Amniotic epithelial cell (primary cell): ENCODE data around the gene DMXL2.
"Not testable (repeated sequence)": the region's sequence is repeated elsewhere in the genome, so short reads cannot be mapped to it uniquely, and the experiment has no call there.

Experiments
- DNase-seq: peaks from one replicate; pipeline ENCODE4 v3.0.0-alpha.2; 2010; ENCODE audit warnings: low read depth

The DMXL2 gene

GRCh38 chr15:51622604-51623370 is at the start of gene DMXL2:
DMXL2 (minus strand) TSS chr15:51622771; CDS start chr15:51622545, 226 bp downstream.
- DNase-seq, result peak; percentile 80

GRCh38 chr15:51672155-51672687 is 49.6 kb upstream of the DMXL2 start:
- DNase-seq, result no peak

- DNase-seq, result no peak
These were observed 46.8 kb upstream of the DMXL2 start for GRCh38 chr15:51669381-51669780.

- no peak for DNase-seq
These were observed 45.9 kb upstream of the DMXL2 start for GRCh38 chr15:51668446-51668845.

- no peak for DNase-seq
These were observed 44.9 kb upstream of the DMXL2 start for GRCh38 chr15:51667478-51667877.

- no peak for DNase-seq
These were observed 38.5 kb upstream of the DMXL2 start for GRCh38 chr15:51661072-51661471.

GRCh38 chr15:51658664-51659063 is 36.1 kb upstream of the DMXL2 start:
- no peak for DNase-seq

- not testable (repeated sequence) for DNase-seq
These were observed 33.0 kb upstream of the DMXL2 start for GRCh38 chr15:51655401-51656057.

GRCh38 chr15:51652084-51652668 is 29.6 kb upstream of the DMXL2 start:
- no peak for DNase-seq

GRCh38 chr15:51649659-51650521 is 27.3 kb upstream of the DMXL2 start:
- DNase-seq, result peak; percentile 75

- DNase-seq, result not testable (repeated sequence)
These were observed 26.1 kb upstream of the DMXL2 start for GRCh38 chr15:51648643-51649042.

- not testable (repeated sequence) for DNase-seq
These were observed 25.5 kb upstream of the DMXL2 start for GRCh38 chr15:51648101-51648500.

GRCh38 chr15:51647128-51647562 is 24.6 kb upstream of the DMXL2 start:
- peak; percentile 83 for DNase-seq

GRCh38 chr15:51642696-51643095 is 20.1 kb upstream of the DMXL2 start:
- no peak for DNase-seq

- no peak for DNase-seq
These were observed 19.0 kb upstream of the DMXL2 start for GRCh38 chr15:51641490-51642130.

- DNase-seq, result no peak
These were observed 12.1 kb upstream of the DMXL2 start for GRCh38 chr15:51634591-51635198.

- DNase-seq, result peak; percentile 71
These were observed 7.0 kb upstream of the DMXL2 start for GRCh38 chr15:51629612-51630011.

GRCh38 chr15:51625236-51625635 is 2.7 kb upstream of the DMXL2 start:
- no peak for DNase-seq

GRCh38 chr15:51624022-51624421 is 1.5 kb upstream of the DMXL2 start:
- no peak for DNase-seq

GRCh38 chr15:51623386-51623938 is 891 bp upstream of the DMXL2 start:
- DNase-seq, result peak; percentile 25
